WTC11 (cell line): ENCODE measurements around the gene ABR. TPM values are rescaled to one million over a fixed set of nuclear protein-coding genes. Genes with fewer than 3 reads are reported as not detected.
A peak's percentile ranks its signal among the peaks of the same experiment; 100 is the strongest.

ENCODE experiments used
- ATAC-seq: fragments of 200-7000 bp; cut with Tn5 transposase; 2 replicates; pipeline ENCODE4 v1.10.0; 2021; ENCODE audit warnings: mild to moderate bottlenecking, moderate library complexity
- CTCF ChIA-PET: fragments of 300-600 bp; sonication (Branson Sonifier 250); formaldehyde crosslinking; loops from one replicate; lab custom pipeline; 2021; ENCODE audit warnings: antibody characterized with exemption; lab: Charles Lee
- POLR2A ChIA-PET: fragments of 350-600 bp; sonication (Branson Sonifier 250); formaldehyde crosslinking; loops from one replicate; lab custom pipeline; 2021; ENCODE audit warnings: antibody characterized with exemption; lab: Charles Lee
- DNase-seq: peaks from one replicate; pipeline ENCODE4 v3.0.0; 2021; ENCODE audit warnings: low spot score
- H3K27ac Mint-ChIP-seq: 2 replicates; pipeline ENCODE4 v1.8.0; 2021; ENCODE audit warnings: mixed read lengths
- H3K27me3 Mint-ChIP-seq: 2 replicates; pipeline ENCODE4 v1.8.0; 2021; ENCODE audit warnings: low read depth, mild to moderate bottlenecking, moderate library complexity, mixed read lengths
- H3K36me3 Mint-ChIP-seq: 2 replicates; pipeline ENCODE4 v1.8.0; 2021; ENCODE audit warnings: mixed read lengths
- H3K4me1 Mint-ChIP-seq: 2 replicates; pipeline ENCODE4 v1.8.0; 2022; ENCODE audit warnings: mixed read lengths
- H3K4me3 Mint-ChIP-seq: 2 replicates; pipeline ENCODE4 v1.8.0; 2021; ENCODE audit warnings: mild to moderate bottlenecking, moderate library complexity, mixed read lengths
- H3K9me3 Mint-ChIP-seq: 2 replicates; pipeline ENCODE4 v1.8.0; 2021; ENCODE audit warnings: mixed read lengths
- ATF1 ChIP-seq: sonication (generic); formaldehyde crosslinking; IDR thresholded peaks from 2 replicates; pipeline ENCODE4 v1.8.1; 2023; ENCODE audit warnings: mild to moderate bottlenecking, moderate library complexity, missing genetic modification reagents
- CBFB ChIP-seq: sonication (generic); formaldehyde crosslinking; IDR thresholded peaks from 2 replicates; pipeline ENCODE4 v1.8.1; 2022; ENCODE audit warnings: mild to moderate bottlenecking, low read depth, missing genetic modification reagents
- ESRRA ChIP-seq: sonication (generic); formaldehyde crosslinking; IDR thresholded peaks from 2 replicates; pipeline ENCODE4 v1.8.1; 2022; ENCODE audit warnings: mild to moderate bottlenecking, missing genetic modification reagents, borderline replicate concordance
- ETV6 ChIP-seq: sonication (generic); formaldehyde crosslinking; IDR thresholded peaks from 2 replicates; pipeline ENCODE4 v1.8.1; 2022; ENCODE audit warnings: mild to moderate bottlenecking, missing genetic modification reagents
- FOXJ3 ChIP-seq: sonication (generic); formaldehyde crosslinking; IDR thresholded peaks from 2 replicates; pipeline ENCODE4 v1.9.0; 2021; ENCODE audit warnings: missing genetic modification reagents, mild to moderate bottlenecking, borderline replicate concordance
- FOXP4 ChIP-seq: sonication (generic); formaldehyde crosslinking; IDR thresholded peaks from 2 replicates; pipeline ENCODE4 v1.8.0; 2022; ENCODE audit warnings: mild to moderate bottlenecking, missing genetic modification reagents
- MYBL2 ChIP-seq: sonication (generic); formaldehyde crosslinking; IDR thresholded peaks from 2 replicates; pipeline ENCODE4 v1.8.1; 2023; ENCODE audit warnings: mild to moderate bottlenecking, moderate library complexity, missing genetic modification reagents
- PRRX2 ChIP-seq: fragments of 250-450 bp; sonication (Bioruptor Pico); IDR thresholded peaks from 2 replicates; pipeline ENCODE4 v1.8.0; 2021; ENCODE audit warnings: mild to moderate bottlenecking
- RELA ChIP-seq: sonication (generic); formaldehyde crosslinking; IDR thresholded peaks from 2 replicates; pipeline ENCODE4 v1.8.1; 2022; ENCODE audit warnings: missing genetic modification reagents, mild to moderate bottlenecking, borderline replicate concordance
- RORB ChIP-seq: fragments of 250-450 bp; sonication (Bioruptor Pico); IDR thresholded peaks from 2 replicates; pipeline ENCODE4 v1.9.0; 2021; ENCODE audit warnings: mild to moderate bottlenecking
- SMAD4 ChIP-seq: sonication (generic); formaldehyde crosslinking; IDR thresholded peaks from 2 replicates; pipeline ENCODE4 v1.8.0; 2022; ENCODE audit warnings: mild to moderate bottlenecking, missing genetic modification reagents
- ZNF263 ChIP-seq: sonication (generic); formaldehyde crosslinking; IDR thresholded peaks from 2 replicates; pipeline ENCODE4 v1.8.1; 2022; ENCODE audit warnings: low read depth, mild to moderate bottlenecking, moderate library complexity, missing genetic modification reagents
- ZSCAN18 ChIP-seq: fragments of 250-450 bp; sonication (Bioruptor Pico); IDR thresholded peaks from 2 replicates; pipeline ENCODE4 v2.1.2; 2022; ENCODE audit warnings: mild to moderate bottlenecking, moderate library complexity
- total RNA-seq: library from RNA; stranded (reverse); gene quantifications from 3 replicates; pipeline ENCODE4 v1.2.3, GENCODE V29; 2021

The ABR gene
- total RNA-seq, 1 experiment from 2014 or later: 38.0 TPM

- H3K27me3 Mint-ChIP-seq: peaks cover 23% of the 10 kb centered on the region
- ATAC-seq: no peak
- H3K4me1 Mint-ChIP-seq: no peaks in the 10 kb centered on the region
- no peaks in the 10 kb centered on the region for H3K36me3 Mint-ChIP-seq
- no peak overlapping the region for H3K27ac Mint-ChIP-seq
- TF ChIP-seq SMAD4 (CRISPR knock-in tag): no peak
- no peak for TF ChIP-seq ESRRA (CRISPR knock-in tag)
- no peak for TF ChIP-seq PRRX2 (CRISPR knock-in tag)
- TF ChIP-seq FOXJ3 (CRISPR knock-in tag): no peak
- no peak for TF ChIP-seq ATF1
- no peak for TF ChIP-seq ZSCAN18 (CRISPR knock-in tag)
- TF ChIP-seq MYBL2: no peak
- TF ChIP-seq ZNF263 (CRISPR knock-in tag): no peak
- no peak for TF ChIP-seq FOXP4 (CRISPR knock-in tag)
- TF ChIP-seq ETV6 (CRISPR knock-in tag): no peak
- TF ChIP-seq RELA (CRISPR knock-in tag): no peak
- DNase-seq: no peak
- H3K4me3 Mint-ChIP-seq: no peak overlapping the region
- CTCF ChIA-PET: interaction anchor here (0.6 to 2.1 kb wide), 6 partner anchors 19 to 148 kb away, joined by 3 to 9 read pairs (median 5); no protein-coding TSS in a partner anchor
- no peaks in the 10 kb centered on the region for H3K9me3 Mint-ChIP-seq
- POLR2A ChIA-PET: no interaction called here
These were observed 26.4 kb upstream of the ABR start for GRCh38 chr17:1206026-1206777.

GRCh38 chr17:1203967-1204291 lies 24.1 kb upstream of the ABR start:
- H3K4me3 Mint-ChIP-seq: peak overlapping the region; percentile 65
- ATAC-seq (no peak), DNase-seq (no peak)
- ChIA-PET POLR2A (no interaction called here), CTCF (interaction anchor here (0.6 to 1.4 kb wide), 7 partner anchors 17 to 752 kb away, joined by 3 to 5 read pairs (median 3); no protein-coding TSS in a partner anchor)
- H3K4me1 Mint-ChIP-seq: no peaks in the 10 kb centered on the region
- TF ChIP-seq ZSCAN18 (CRISPR knock-in tag) (no peak), FOXP4 (CRISPR knock-in tag) (no peak), CBFB (CRISPR knock-in tag) (no peak), RORB (no peak)
- H3K9me3 Mint-ChIP-seq: no peaks in the 10 kb centered on the region
- H3K27ac Mint-ChIP-seq: no peak overlapping the region
- H3K27me3 Mint-ChIP-seq: peaks cover 27% of the 10 kb centered on the region
- H3K36me3 Mint-ChIP-seq: no peaks in the 10 kb centered on the region
